ENCODE measurements around the gene FCMR.
A peak's percentile ranks its signal among the peaks of the same experiment; 100 is the strongest.

The FCMR gene

DNA sequence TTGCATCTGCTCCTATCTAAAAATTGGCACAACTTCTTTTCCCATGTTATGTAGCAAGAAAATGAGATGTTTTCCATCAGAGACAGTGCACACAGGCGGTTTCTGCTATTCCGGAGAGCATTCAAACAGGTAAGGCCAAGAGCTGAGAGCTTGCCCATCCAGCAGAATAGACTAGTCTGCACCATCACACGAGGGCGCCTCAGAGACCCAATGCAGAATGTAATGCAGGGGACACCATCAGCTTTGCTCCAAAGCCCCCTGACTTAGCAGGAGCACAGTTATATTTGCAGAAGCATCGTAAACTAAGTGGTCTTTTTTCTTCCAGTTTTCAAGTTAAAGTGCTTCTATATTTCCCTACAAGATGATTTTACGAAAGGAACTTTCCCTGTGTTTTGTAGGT lies 19.8 kb downstream of the FCMR start:
- no peak for DNase-seq (ENCODE audit: low read depth in 2 of 2)

DNA sequence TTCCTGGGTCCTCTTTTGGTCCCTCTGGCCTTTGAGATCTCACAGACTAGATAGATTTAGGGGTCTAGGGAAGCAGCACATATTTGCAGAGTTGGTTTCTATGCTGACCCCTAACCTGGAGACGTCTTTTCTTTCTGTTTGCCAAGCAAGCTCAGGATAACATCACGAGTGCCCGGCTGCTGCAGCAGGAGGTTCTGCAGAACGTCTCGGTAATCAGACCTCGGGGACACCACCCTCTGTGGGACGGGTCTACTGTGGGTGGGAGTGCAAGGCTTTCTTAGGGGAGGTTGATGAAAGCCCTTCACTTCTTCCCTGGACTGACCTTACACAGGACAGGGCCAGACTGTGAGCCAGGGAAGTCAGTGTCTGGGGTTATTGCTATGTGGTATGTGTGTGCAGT lies 21.6 kb downstream of the FCMR start:
- no peak for DNase-seq (ENCODE audit: low read depth in 2 of 2)

DNA sequence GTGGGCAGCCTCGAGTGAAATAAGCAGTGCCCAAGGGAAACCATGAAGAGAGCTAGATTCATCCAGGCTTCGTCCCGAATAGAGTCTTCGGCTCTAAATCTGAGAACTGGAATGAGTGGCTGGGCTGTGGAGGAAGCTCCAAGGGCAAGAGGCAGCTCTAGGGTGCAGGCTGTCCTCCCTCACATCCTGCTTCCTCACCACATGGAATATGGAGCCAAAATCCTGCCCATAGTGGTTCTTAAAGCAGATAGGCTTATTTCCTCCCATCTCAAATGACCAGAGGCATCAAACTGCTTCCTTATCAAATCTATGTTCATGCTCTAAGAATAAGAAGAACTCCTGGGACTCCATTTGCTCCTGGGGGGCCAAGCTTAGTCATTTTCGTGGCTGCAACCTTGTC lies 22.0 kb downstream of the FCMR start:
- DNase-seq (ENCODE audit: low read depth in 2 of 2): no peak

DNA sequence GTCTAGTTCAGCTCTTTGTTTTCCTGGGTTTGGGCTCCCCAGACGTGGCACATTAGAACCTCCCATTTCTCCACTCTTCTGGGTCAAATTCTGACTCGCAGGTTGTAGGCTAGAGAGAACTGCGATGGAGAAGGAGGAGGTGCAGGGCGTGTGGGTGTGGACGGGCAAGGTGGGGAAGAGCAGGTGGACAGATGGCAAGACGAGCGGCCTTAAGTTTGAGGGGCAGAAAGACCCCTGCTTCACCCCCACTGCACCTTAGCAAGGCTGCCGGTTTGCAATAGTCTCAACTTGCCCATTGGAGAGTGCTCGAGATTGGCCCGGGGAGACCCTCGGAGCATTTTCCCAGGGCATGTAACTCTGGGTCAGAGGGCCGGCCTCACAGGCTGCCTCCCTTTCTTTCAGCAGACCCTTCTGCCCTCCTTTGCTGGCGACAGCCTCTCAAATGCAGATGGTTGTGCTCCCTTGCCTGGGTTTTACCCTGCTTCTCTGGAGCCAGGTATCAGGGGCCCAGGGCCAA lies 22.8 kb downstream of the FCMR start:
- DNase-seq (ENCODE audit: low read depth in 2 of 2): no peak

DNA sequence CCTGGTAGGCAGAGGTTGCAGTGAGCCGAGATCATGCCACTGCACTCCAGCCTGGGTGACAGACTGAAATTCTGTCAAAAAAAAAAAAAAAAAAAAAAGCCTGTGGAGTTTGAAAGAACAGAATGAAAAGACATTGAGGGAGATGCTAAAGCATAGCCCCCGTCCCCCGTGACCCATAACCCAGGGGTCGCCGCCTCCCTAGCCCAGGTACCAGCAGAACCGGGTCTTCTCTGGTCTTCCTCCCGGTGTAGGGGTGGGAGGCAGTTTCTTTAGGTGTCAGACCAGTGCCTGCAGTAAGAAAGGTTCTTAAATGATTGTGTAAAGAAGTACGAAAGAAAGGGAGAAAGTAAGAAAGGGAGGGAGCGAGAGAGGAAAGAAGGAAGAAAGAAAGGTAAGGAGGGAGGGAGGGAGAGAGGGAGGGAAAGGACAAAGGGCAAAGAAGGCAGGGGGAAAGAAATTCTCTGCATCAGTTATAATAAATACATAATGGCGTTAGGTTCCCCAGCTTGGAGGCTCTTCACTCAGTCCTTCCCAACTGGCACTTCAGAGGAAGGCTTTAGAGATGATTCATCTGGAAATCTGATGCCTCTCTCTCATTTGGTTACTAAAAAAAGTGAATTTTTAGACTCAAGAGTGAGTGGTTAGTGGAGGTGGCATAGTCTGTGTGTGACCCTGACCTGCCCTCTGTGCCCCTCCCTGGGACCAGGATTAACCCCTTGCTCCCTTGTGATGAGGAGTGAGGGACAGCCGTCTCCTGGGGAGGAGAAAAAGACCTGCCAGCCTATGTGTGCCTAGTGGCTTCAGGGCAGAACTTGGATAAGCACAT lies 23.4 kb downstream of the FCMR start:
- DNase-seq (ENCODE audit: low read depth in 2 of 2): no peak

DNA sequence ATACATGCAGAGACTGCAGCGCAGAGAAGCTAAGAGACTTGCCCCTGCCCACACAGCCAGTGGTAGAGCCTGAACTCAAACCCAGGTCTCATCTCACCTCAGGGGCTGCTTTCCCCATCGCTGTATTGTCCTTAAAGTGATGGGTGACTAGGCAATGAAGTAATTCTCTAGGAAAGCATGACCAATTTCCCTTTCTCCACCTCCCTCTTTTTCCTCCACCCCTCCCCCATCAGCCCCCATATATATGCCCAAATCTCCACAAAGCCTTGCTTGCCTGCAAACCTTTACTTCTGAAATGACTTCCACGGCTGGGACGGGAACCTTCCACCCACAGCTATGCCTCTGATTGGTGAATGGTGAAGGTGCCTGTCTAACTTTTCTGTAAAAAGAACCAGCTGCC lies 24.6 kb downstream of the FCMR start, which contains the start of gene IL24:
TSS of gene IL24 (plus strand) at position 269 of the 400 bp plus-strand sequence. CDS start 390 bp downstream, outside the sequence.
- DNase-seq (ENCODE audit: low read depth in 2 of 2): peak in 1 of 2 donors; percentile 55

DNA sequence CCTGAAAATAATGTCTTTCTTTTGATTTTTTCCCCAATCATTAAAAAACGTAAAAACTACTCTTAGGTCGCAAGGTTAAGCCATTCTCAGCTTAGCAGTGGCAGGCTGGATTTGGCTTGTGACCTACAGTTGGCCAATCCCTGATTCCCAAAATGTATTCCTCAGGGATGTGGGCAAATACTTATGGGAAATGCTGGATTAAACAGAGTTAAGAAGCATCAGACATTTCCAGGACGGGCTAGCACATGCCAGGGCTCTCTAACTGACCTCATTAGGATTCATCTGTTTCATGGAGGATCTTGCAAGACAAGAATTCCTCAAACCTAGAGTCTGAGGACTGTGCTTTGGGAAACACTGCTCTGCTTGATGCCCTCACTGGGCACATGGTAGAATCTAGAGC lies 25.5 kb downstream of the FCMR start:
- no peak for DNase-seq (ENCODE audit: low read depth in 2 of 2)

DNA sequence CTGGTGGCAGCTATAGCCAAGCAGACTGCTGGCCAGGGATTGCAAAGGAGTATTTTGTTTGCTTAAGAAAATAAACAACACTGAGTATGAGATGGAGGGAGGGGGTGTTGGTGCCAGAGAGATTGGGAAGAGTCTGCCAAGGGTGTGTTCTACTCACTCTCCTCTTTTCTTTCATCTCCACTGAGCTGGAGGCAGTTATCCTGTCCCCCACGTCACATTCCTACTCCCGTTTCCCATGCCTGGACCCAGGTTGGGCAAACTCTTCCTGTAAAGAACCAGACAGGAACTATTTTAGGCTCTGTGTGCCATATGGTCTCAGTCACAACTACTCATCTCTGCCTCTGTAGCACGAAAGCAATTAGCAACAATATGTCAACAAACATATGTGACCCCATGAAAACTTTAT lies 25.9 kb downstream of the FCMR start:
- no peak for DNase-seq (ENCODE audit: low read depth in 2 of 2)

DNA sequence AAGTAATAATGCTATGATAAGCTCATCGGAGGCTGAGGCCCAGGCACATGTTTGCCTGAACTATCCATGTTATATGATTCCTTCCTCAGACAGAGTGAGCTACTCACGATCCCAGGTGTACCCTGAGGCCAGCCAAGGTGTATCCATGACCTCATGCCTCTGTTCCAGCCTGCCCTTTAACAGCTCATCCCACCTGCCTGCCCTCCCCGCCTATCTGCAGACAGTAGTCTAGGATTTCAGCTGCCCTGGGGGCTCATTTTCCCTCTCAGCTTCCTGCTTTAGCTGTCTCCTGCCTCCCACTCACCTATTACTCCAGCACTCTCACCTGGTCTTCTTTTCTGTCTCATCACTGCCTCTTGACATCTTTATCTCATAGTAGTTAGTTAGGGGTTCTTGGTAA lies 26.4 kb downstream of the FCMR start:
- DNase-seq (ENCODE audit: low read depth in 2 of 2): no peak

DNA sequence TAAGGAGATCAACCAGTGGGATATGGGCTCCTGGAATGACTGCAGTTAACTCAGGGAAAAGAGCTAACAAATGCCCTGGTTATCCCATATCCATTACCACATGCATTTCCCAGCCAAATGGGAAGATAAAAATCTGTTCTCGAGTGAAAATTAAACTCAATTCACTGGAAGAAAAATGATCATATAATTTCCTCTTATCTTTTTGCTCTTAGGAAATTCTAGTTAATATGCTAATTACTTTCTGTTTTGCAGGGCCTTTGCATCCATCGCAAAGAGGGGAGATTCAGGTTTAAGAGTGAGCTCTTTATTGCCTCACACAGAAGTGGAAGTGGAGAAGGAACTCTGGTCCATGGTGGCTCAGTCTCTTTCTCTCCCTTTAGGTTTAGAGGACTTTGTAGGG lies 28.4 kb downstream of the FCMR start:
- no peak for DNase-seq (ENCODE audit: low read depth in 2 of 2)

DNA sequence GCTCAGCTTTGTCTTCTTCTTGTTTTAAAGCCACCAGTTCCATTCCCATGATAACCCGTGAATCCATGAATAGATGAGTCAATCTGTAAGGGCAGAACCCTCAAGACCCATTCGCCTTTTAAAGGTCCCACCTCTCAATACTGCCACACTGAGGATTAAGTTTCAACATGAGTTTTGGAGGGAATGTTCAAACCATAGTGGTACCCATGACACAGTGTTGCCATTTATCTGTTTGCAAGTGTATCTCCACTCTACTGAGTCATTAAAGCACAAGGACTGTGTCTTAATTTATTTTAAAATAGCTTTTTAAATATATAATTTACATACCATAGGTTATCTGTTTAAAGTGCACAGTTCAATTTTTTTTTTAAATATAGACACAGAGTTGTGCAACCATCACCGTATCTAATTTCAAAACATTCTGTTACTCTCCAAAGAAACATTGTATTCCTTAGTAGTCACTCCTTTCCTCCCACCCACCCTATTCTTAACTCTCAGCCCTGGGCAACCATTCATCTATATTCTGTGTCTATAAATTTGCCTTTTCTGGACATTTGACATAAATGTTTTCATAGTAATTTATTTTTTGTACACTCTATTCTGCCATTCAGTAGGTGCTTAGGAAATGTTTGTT lies 29.3 kb downstream of the FCMR start:
- no peak for DNase-seq (ENCODE audit: low read depth in 2 of 2)

DNA sequence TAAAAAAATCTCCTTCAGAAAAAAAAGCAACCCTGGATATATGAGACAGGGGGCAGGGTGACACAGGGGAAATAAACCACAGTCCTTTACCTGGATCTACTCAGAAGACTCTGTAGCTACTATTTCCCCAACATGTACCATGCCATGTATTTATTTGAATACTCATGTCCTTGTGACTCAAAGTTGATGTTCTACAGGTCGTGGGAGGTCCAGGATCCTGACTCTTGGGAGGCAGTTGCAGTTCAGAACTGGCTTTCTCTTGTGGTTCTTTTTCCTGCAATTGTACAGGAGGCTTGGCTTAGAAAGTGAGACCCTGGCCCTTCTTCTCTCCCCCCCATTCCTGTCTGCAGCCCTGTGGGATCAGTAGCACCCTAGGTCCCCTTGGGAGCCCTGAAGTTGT lies 30.3 kb downstream of the FCMR start:
- DNase-seq (ENCODE audit: low read depth in 2 of 2): no peak

DNA sequence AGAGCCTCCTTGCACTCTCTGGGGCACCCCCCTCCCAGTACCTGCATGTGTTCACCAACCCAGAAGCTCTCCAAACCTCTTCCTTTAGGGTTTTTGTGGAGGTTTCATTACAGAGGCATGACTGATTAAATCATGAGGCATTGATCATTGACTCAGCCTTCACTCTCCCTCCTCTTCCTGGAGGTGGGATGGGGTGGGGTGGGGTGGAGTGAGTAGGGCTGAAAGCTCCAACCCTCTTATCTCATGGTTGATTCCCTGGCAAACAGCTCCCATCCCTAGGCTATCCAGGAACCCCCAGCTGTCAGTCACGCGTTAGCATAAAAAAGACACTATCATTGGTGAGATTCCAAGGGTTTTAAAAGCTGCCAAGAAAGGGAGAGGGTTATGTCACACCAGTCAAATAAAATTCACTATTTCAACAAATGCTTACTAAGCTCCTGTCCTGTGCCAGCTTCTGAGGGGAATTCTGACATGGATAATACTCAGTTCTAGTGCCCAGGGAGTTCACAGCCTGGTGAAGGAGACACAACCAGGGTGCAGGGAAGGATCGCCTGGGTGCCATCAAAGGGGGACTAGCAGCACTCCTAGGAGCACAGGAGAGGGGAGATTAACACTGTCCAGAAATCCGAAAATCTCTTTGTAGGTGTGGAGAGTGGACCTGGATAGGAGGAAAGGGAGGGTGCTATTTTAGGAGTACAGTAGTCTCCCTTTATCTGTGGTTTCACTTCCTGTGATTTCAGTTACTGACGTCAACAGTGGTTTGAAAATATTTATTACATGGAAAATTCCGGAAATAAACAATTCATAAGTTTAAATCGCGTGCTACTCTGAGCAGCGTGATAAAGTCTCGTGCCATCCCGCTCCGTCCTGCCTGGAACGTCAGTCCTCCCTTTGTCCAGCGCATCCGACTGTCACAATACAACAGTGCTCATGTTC lies 31.3 kb downstream of the FCMR start:
- no peak for DNase-seq (ENCODE audit: low read depth in 2 of 2)

DNA sequence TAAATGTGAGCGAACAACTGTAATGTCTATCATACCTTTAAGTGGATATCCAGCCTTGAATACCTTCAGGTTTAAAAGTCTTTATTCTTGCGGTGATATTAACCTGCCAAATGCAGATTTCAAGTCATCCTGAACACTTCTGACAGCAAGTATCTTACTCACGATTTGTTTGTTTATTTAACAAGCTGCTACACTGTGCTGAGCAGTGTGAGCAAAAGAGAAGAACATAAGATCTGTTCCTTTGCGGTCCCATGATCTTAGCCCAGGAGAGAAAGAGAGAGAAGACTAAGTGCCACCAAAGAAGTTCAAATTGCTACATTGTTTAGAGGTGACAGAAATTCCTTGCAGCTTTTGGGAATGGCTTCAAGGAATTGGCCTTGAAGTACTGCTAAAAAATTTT lies 34.0 kb downstream of the FCMR start:
- DNase-seq (ENCODE audit: low read depth in 2 of 2): no peak

DNA sequence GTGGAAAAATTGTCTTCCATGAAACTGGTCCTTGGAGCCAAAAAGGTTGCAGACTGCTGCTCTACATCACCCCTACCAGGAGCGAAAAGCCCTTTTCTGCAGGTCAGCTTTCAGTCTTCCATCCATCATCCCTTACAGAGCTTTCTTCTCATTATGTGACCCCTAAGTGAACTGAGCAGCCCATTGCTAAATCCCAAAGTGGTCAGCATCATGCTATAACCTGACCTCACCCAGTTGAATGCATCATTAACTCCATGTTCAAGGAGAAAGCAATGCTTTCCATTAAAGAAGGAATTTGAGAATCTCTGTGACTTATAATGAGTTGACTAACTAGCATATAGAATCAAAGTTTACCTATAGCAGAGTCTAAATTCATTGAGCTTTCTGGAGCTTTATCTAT lies 34.9 kb downstream of the FCMR start:
- no peak for DNase-seq (ENCODE audit: low read depth in 2 of 2)

DNA sequence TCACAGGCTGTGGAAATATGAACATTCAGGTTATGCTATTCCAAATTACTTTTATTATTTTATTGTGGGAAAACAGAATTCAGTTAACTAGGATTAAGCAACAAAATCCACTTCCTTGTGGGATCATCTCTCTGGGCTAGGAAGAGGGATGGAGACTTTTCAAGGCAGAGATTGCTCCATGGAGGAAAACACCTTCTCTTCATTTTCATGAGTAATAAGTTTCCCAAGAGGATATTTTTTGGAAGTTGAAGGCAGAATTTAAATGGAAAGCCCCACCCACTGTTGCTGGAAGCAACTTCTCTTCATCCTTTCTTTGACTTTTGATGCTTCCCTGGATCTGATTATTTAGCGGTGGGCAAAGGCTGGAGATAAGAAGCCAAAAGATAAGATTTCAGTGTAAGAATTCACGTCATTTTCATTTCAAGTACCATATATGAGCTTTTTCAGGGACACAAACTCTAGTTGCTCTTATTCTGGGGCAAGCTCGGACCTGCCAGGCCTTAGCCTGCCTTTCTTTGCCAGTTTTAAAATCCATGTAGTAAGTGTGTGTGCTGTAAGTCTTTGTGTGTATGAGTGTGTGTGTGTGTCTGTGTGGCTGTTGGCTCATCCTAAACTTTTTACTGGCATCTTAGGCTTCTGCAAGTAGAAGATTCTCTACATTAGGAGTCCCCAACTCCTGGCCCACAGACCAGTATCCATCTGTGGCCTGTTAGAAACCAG lies 36.2 kb downstream of the FCMR start:
- no peak for DNase-seq (ENCODE audit: low read depth in 2 of 2)

DNA sequence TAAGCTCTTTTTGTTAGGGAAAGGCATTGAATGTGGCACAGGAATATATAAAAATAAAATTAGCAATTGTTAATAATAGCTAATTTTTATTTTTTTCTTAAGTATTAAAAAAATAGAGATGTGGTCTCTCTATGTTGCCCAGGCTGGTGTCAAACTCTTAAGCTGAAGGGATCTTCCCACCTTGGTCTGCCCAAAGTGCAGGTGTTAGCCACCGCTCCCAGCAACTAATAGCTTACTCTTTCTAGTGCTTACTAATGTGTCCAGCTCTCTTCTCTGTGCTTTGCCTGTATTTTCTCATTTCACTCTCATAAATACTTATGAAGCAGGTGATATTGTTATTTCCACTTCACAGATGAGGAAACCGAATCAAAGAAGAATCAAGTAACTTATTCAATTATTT lies 37.9 kb downstream of the FCMR start:
- no peak for DNase-seq (ENCODE audit: low read depth in 2 of 2)

DNA sequence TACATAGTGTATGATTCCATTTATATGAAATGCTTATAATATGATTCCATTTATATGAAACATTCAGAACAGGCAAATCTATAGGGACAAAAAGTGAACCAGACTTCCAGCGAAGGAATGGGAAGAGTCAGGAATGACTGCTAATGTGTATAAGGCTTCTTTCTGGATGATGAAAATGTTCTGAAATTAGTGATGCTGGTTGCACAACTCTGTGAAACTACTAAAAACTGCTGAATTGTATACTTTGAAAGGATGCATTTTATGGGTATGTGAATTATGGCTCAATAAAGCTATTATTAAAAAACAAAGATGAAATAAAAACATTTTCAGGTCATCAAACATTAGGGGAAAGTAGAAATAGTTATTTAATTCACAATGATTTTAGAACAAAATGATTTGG lies 38.6 kb downstream of the FCMR start:
- no peak for DNase-seq (ENCODE audit: low read depth in 2 of 2)

DNA sequence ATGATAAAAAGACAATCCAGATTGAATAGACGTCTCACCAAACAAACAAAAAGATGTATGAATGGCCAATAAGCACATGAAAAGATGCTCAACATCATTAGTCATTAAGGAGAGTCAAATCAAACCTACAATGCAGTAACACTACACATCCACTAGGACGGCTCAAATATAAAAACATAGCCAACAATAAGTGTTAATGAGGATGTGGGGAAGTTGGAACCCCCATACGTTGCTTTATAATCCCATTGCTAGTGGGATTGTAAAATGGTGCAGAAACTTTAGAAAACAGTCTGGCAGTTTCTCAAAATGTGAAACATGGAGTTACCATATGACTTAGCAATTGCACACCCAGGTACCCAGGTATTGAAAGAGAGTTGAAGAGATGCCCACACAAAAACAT lies 39.2 kb downstream of the FCMR start:
- DNase-seq (ENCODE audit: low read depth in 2 of 2): no peak

DNA sequence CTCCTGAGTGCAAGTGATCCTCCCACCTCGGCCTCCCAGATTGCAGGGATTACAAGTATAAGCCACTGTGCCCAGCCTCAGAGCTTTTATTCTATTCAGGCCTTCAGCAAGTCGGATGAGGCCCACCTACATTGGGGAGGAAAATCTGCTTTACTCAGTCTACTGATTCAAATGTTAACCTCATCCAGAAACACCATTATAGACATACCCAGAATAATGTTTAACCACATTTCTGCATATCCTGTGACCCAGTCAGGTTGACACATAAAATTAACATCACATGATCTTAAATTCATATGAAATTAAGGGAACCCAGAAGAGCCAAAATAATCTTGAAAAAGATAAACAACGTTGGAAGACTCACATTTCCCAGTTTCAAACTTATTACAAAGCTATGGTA lies 41.4 kb downstream of the FCMR start:
- no peak for DNase-seq (ENCODE audit: low read depth in 2 of 2)

DNA sequence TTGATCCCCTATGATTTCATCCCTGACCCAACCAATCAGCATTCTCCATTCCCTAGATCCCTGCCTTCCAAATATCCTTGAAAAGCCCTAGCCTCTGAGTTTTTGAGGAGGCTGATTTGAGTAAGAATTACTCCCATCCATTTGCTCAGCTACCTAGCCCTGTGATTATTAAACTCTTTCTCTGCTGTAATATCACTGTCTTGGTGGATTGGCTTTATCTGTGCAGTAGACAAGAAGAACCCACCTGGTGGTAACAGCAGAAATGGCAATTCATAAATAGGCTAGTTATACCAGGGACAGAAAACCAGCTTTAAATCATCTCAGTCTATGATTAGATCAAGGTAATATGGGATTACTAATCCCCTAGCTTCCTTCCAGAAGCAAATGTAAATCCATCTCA lies 43.3 kb downstream of the FCMR start:
- no peak for DNase-seq (ENCODE audit: low read depth in 2 of 2)

Measured in stimulated activated CD8-positive, alpha-beta memory T cell treated with anti-CD3 and anti-CD28 coated beads, Interleukin-2, amount 100 ng/mL, for 48 hours (primary cell).